ENCODE results near the gene RFLNA.

RFLNA gene

GRCh38 chr12:124333724-124334123, 38.8 kb downstream of the RFLNA start:
- Histone ChIP-seq H3K36me3 (ENCODE audit: control insufficient read depth in 5 of 5, insufficient read depth in 5 of 5, low read length in 5 of 5) (peaks cover 0 to 96% (median 92%) of the 10 kb centered on the region in 5 donors), H3K9ac (ENCODE audit: low read length in 5 of 5) (no peak overlapping the region), H3K4me1 (ENCODE audit: control insufficient read depth in 5 of 5, insufficient read depth in 5 of 5, low read length in 5 of 5) (no peaks in the 10 kb centered on the region), H3K27ac (ENCODE audit: low read depth, low read length) (no peak overlapping the region), H3K9me3 (ENCODE audit: control insufficient read depth in 5 of 5, low read length in 5 of 5) (no peaks in the 10 kb centered on the region), H3K27me3 (ENCODE audit: control insufficient read depth in 5 of 5, insufficient read depth in 4 of 5, low read length in 5 of 5) (no peaks in the 10 kb centered on the region), H3K4me3 (ENCODE audit: low read depth in 1 of 5, low read length in 5 of 5) (no peak overlapping the region)

GRCh38 chr12:124334266-124334665, 39.4 kb downstream of the RFLNA start:
- H3K4me3 ChIP-seq (ENCODE audit: low read depth in 1 of 5, low read length in 5 of 5), result no peak overlapping the region
- no peak overlapping the region for H3K9ac ChIP-seq (ENCODE audit: low read length in 5 of 5)
- H3K4me1 ChIP-seq (ENCODE audit: control insufficient read depth in 5 of 5, insufficient read depth in 5 of 5, low read length in 5 of 5), result no peaks in the 10 kb centered on the region
- no peaks in the 10 kb centered on the region for H3K27me3 ChIP-seq (ENCODE audit: control insufficient read depth in 5 of 5, insufficient read depth in 4 of 5, low read length in 5 of 5)
- peaks cover 0 to 90% (median 86%) of the 10 kb centered on the region in 5 donors for H3K36me3 ChIP-seq (ENCODE audit: control insufficient read depth in 5 of 5, insufficient read depth in 5 of 5, low read length in 5 of 5)
- H3K27ac ChIP-seq (ENCODE audit: low read depth, low read length), result no peak overlapping the region
- H3K9me3 ChIP-seq (ENCODE audit: control insufficient read depth in 5 of 5, low read length in 5 of 5), result no peaks in the 10 kb centered on the region

- Histone ChIP-seq H3K27me3 (ENCODE audit: control insufficient read depth in 5 of 5, insufficient read depth in 4 of 5, low read length in 5 of 5) (no peaks in the 10 kb centered on the region), H3K9ac (ENCODE audit: low read length in 5 of 5) (no peak overlapping the region), H3K9me3 (ENCODE audit: control insufficient read depth in 5 of 5, low read length in 5 of 5) (no peaks in the 10 kb centered on the region), H3K27ac (ENCODE audit: low read depth, low read length) (no peak overlapping the region), H3K4me3 (ENCODE audit: low read depth in 1 of 5, low read length in 5 of 5) (no peak overlapping the region), H3K4me1 (ENCODE audit: control insufficient read depth in 5 of 5, insufficient read depth in 5 of 5, low read length in 5 of 5) (no peaks in the 10 kb centered on the region), H3K36me3 (ENCODE audit: control insufficient read depth in 5 of 5, insufficient read depth in 5 of 5, low read length in 5 of 5) (peaks cover 0 to 86% (median 82%) of the 10 kb centered on the region in 5 donors)
Measured at GRCh38 chr12:124334976-124335375, 40.1 kb downstream of the RFLNA start.

- H3K27me3 ChIP-seq (ENCODE audit: control insufficient read depth in 5 of 5, insufficient read depth in 4 of 5, low read length in 5 of 5), result no peaks in the 10 kb centered on the region
- no peak overlapping the region for H3K4me3 ChIP-seq (ENCODE audit: low read depth in 1 of 5, low read length in 5 of 5)
- H3K27ac ChIP-seq (ENCODE audit: low read depth, low read length), result no peak overlapping the region
- no peaks in the 10 kb centered on the region for H3K9me3 ChIP-seq (ENCODE audit: control insufficient read depth in 5 of 5, low read length in 5 of 5)
- no peak overlapping the region for H3K9ac ChIP-seq (ENCODE audit: low read length in 5 of 5)
- no peaks in the 10 kb centered on the region for H3K4me1 ChIP-seq (ENCODE audit: control insufficient read depth in 5 of 5, insufficient read depth in 5 of 5, low read length in 5 of 5)
- H3K36me3 ChIP-seq (ENCODE audit: control insufficient read depth in 5 of 5, insufficient read depth in 5 of 5, low read length in 5 of 5), result peaks cover 0 to 86% (median 82%) of the 10 kb centered on the region in 5 donors
Measured at GRCh38 chr12:124335426-124336183, 40.7 kb downstream of the RFLNA start.

DNA sequence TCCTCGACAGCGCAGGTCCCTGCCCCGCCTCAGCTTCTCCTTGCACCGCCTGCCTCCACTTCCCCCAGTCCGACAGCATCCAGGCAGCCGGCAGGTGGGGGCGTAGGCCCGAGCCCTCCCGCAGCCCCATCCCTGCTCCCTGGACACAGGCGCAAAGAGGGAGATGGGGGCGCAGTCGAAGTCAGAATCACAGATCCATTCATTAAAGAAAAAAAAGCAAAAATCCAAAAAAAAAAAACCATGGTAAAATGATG, 41.2 kb downstream of the RFLNA start:
- Histone ChIP-seq H3K36me3 (ENCODE audit: control insufficient read depth in 5 of 5, insufficient read depth in 5 of 5, low read length in 5 of 5) (peaks cover 0 to 86% (median 84%) of the 10 kb centered on the region in 5 donors), H3K4me3 (ENCODE audit: low read depth in 1 of 5, low read length in 5 of 5) (no peak overlapping the region), H3K9ac (ENCODE audit: low read length in 5 of 5) (no peak overlapping the region), H3K9me3 (ENCODE audit: control insufficient read depth in 5 of 5, low read length in 5 of 5) (no peaks in the 10 kb centered on the region), H3K27ac (ENCODE audit: low read depth, low read length) (no peak overlapping the region), H3K27me3 (ENCODE audit: control insufficient read depth in 5 of 5, insufficient read depth in 4 of 5, low read length in 5 of 5) (no peaks in the 10 kb centered on the region), H3K4me1 (ENCODE audit: control insufficient read depth in 5 of 5, insufficient read depth in 5 of 5, low read length in 5 of 5) (no peaks in the 10 kb centered on the region)

GRCh38 chr12:124336742-124337520, 42.0 kb downstream of the RFLNA start:
- Histone ChIP-seq H3K27ac (ENCODE audit: low read depth, low read length) (no peak overlapping the region), H3K36me3 (ENCODE audit: control insufficient read depth in 5 of 5, insufficient read depth in 5 of 5, low read length in 5 of 5) (peaks cover 0 to 86% (median 83%) of the 10 kb centered on the region in 5 donors), H3K27me3 (ENCODE audit: control insufficient read depth in 5 of 5, insufficient read depth in 4 of 5, low read length in 5 of 5) (no peaks in the 10 kb centered on the region), H3K9ac (ENCODE audit: low read length in 5 of 5) (no peak overlapping the region), H3K4me3 (ENCODE audit: low read depth in 1 of 5, low read length in 5 of 5) (no peak overlapping the region), H3K9me3 (ENCODE audit: control insufficient read depth in 5 of 5, low read length in 5 of 5) (no peaks in the 10 kb centered on the region), H3K4me1 (ENCODE audit: control insufficient read depth in 5 of 5, insufficient read depth in 5 of 5, low read length in 5 of 5) (no peaks in the 10 kb centered on the region)

- Histone ChIP-seq H3K27me3 (ENCODE audit: control insufficient read depth in 5 of 5, insufficient read depth in 4 of 5, low read length in 5 of 5) (no peaks in the 10 kb centered on the region), H3K4me3 (ENCODE audit: low read depth in 1 of 5, low read length in 5 of 5) (no peak overlapping the region), H3K36me3 (ENCODE audit: control insufficient read depth in 5 of 5, insufficient read depth in 5 of 5, low read length in 5 of 5) (peaks cover 0 to 84% (median 81%) of the 10 kb centered on the region in 5 donors), H3K27ac (ENCODE audit: low read depth, low read length) (no peak overlapping the region), H3K4me1 (ENCODE audit: control insufficient read depth in 5 of 5, insufficient read depth in 5 of 5, low read length in 5 of 5) (no peaks in the 10 kb centered on the region), H3K9me3 (ENCODE audit: control insufficient read depth in 5 of 5, low read length in 5 of 5) (no peaks in the 10 kb centered on the region), H3K9ac (ENCODE audit: low read length in 5 of 5) (no peak overlapping the region)
Measured at GRCh38 chr12:124337622-124338021, 42.7 kb downstream of the RFLNA start.

- H3K27ac ChIP-seq (ENCODE audit: low read depth, low read length), result no peak overlapping the region
- peaks cover 0 to 85% (median 81%) of the 10 kb centered on the region in 5 donors for H3K36me3 ChIP-seq (ENCODE audit: control insufficient read depth in 5 of 5, insufficient read depth in 5 of 5, low read length in 5 of 5)
- H3K27me3 ChIP-seq (ENCODE audit: control insufficient read depth in 5 of 5, insufficient read depth in 4 of 5, low read length in 5 of 5), result no peaks in the 10 kb centered on the region
- no peaks in the 10 kb centered on the region for H3K4me1 ChIP-seq (ENCODE audit: control insufficient read depth in 5 of 5, insufficient read depth in 5 of 5, low read length in 5 of 5)
- no peak overlapping the region for H3K4me3 ChIP-seq (ENCODE audit: low read depth in 1 of 5, low read length in 5 of 5)
- no peaks in the 10 kb centered on the region for H3K9me3 ChIP-seq (ENCODE audit: control insufficient read depth in 5 of 5, low read length in 5 of 5)
- no peak overlapping the region for H3K9ac ChIP-seq (ENCODE audit: low read length in 5 of 5)
Measured at GRCh38 chr12:124338448-124338847, 43.6 kb downstream of the RFLNA start.

GRCh38 chr12:124338876-124339603, 44.1 kb downstream of the RFLNA start:
- Histone ChIP-seq H3K27me3 (ENCODE audit: control insufficient read depth in 5 of 5, insufficient read depth in 4 of 5, low read length in 5 of 5) (no peaks in the 10 kb centered on the region), H3K36me3 (ENCODE audit: control insufficient read depth in 5 of 5, insufficient read depth in 5 of 5, low read length in 5 of 5) (peaks cover 0 to 86% (median 81%) of the 10 kb centered on the region in 5 donors)

More at GRCh38 chr12:124338876-124339603, 44.1 kb downstream of the RFLNA start:
- no peaks in the 10 kb centered on the region for H3K9me3 ChIP-seq (ENCODE audit: control insufficient read depth in 5 of 5, low read length in 5 of 5)
- H3K4me3 ChIP-seq (ENCODE audit: low read depth in 1 of 5, low read length in 5 of 5), result no peak overlapping the region
- no peaks in the 10 kb centered on the region for H3K4me1 ChIP-seq (ENCODE audit: control insufficient read depth in 5 of 5, insufficient read depth in 5 of 5, low read length in 5 of 5)
- H3K27ac ChIP-seq (ENCODE audit: low read depth, low read length), result no peak overlapping the region
- no peak overlapping the region for H3K9ac ChIP-seq (ENCODE audit: low read length in 5 of 5)
